ENCODE measurements around the gene DNAJC17. TPM values are rescaled to one million over a fixed set of nuclear protein-coding genes. Genes with fewer than 3 reads are reported as not detected.

The DNAJC17 gene
- total RNA-seq, 1 donor from 2014 or later: 21.1 TPM

DNA sequence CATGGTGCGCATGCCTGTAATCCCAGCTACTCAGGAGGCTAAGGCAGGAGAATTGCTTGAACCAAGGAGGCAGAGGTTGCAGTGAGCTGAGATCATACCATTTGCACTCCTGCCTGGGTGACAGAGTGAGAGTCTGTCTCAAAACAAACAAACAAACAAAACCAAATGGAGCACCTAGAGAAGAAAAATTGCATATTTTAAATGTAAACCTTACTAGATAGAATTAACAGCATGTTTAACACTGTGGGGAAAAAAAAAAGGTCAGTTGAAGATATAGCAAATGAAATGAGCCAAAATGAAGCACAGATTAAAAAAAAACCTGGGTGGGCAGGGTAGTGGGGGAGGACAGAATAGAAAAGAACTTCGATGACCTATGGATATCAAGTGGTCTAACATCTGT is 13.9 kb upstream of the DNAJC17 start:
- Histone ChIP-seq H3K36me3 (ENCODE audit: control insufficient read depth, insufficient read depth, low read length) (no peaks in the 10 kb centered on the region), H3K4me3 (ENCODE audit: low read depth, low read length) (no peak overlapping the region), H3K27me3 (ENCODE audit: control insufficient read depth, insufficient read depth, low read length) (no peaks in the 10 kb centered on the region)
- TF ChIP-seq CTCF (IDR thresholded peaks at IDR 0.05; ENCODE audit: insufficient read depth, low read length, severe bottlenecking): no peak
- FAIRE-seq (no peak), DNase-seq (ENCODE audit: low read depth) (no peak)

- no peak for FAIRE-seq
- TF ChIP-seq CTCF (IDR thresholded peaks at IDR 0.05; ENCODE audit: insufficient read depth, low read length, severe bottlenecking): no peak
- no peak for DNase-seq (ENCODE audit: low read depth)
These were observed 11.8 kb upstream of the DNAJC17 start for GRCh38 chr15:40819048-40819447.

DNA sequence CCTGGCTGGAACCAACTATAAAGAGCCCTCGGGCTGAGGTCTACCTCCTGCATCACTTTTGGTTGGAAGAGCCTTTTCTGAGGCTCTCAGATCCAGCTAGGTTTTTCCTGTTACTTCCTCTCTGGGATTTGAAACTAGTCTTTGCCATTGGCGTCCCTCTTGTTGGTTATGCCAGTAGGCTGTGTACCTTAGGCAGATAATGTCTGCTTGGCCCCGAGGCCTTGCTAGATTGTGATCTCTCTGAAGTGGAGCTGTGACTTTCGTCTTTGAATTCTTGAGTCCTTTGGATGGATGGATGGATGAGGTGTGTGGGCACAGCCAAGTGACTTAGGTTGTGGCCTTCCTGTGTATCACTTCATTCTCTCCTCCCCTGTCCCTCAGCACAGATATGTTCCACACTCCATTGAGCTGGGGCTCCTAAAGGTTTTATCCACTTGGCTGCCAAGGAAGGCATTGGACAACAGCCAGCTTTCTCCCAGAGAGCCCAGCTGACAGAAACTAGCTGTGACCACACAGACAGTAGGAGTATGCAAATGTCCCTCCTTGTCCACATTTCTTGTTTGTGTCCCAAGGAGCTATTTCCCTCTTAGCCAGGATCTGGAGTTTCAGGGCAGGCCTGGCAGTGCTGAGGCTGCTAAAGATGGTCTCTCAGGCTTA is 7.9 kb upstream of the DNAJC17 start:
- FAIRE-seq (no peak), DNase-seq (ENCODE audit: low read depth) (no peak)
- Histone ChIP-seq H3K36me3 (ENCODE audit: control insufficient read depth, insufficient read depth, low read length) (peaks cover 13% of the 10 kb centered on the region), H3K27me3 (ENCODE audit: control insufficient read depth, insufficient read depth, low read length) (no peaks in the 10 kb centered on the region), H3K4me3 (ENCODE audit: low read depth, low read length) (no peak overlapping the region)
- no peak for TF ChIP-seq CTCF (IDR thresholded peaks at IDR 0.05; ENCODE audit: insufficient read depth, low read length, severe bottlenecking)

More at GRCh38 chr15:40819048-40819447, 11.8 kb upstream of the DNAJC17 start:
- H3K27me3 ChIP-seq (ENCODE audit: control insufficient read depth, insufficient read depth, low read length): no peaks in the 10 kb centered on the region
- H3K36me3 ChIP-seq (ENCODE audit: control insufficient read depth, insufficient read depth, low read length): peaks cover under 1% of the 10 kb centered on the region
- H3K4me3 ChIP-seq (ENCODE audit: low read depth, low read length): no peak overlapping the region

- DNase-seq (ENCODE audit: low read depth) (no peak), FAIRE-seq (no peak)
- TF ChIP-seq CTCF (IDR thresholded peaks at IDR 0.05; ENCODE audit: insufficient read depth, low read length, severe bottlenecking): no peak
- Histone ChIP-seq H3K36me3 (ENCODE audit: control insufficient read depth, insufficient read depth, low read length) (peaks cover 13% of the 10 kb centered on the region), H3K27me3 (ENCODE audit: control insufficient read depth, insufficient read depth, low read length) (no peaks in the 10 kb centered on the region), H3K4me3 (ENCODE audit: low read depth, low read length) (no peak overlapping the region)
These were observed 5.6 kb upstream of the DNAJC17 start for GRCh38 chr15:40812721-40813425.

DNA sequence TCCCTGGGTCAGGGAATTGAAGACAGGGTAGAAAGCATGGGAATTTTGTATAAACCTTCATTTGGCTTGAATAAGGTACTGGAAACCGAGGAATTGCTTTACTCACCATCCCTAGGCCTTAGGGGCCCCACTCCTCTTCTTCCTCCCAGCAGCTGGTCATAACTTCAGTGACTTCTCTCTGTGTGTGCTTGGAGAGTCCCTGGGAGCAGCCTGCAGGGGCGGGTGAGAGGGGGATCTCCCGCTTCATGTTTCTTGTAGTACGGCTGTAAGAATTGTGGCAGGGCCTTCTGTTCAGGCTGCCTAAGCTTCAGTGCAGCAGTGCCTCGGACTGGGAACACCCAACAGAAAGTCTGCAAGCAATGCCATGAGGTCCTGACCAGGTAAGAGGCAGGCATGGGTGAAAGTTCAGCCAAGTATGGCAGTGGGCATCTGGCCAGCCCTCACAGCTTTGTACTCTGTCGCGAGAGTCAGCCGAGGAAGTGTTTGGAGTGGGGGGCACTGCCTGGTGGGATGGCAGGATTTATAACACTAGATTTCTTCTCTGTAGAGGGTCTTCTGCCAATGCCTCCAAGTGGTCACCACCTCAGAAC is 1.7 kb upstream of the DNAJC17 start:
- Histone ChIP-seq H3K36me3 (ENCODE audit: control insufficient read depth, insufficient read depth, low read length) (peaks cover 11% of the 10 kb centered on the region), H3K27me3 (ENCODE audit: control insufficient read depth, insufficient read depth, low read length) (no peaks in the 10 kb centered on the region), H3K4me3 (ENCODE audit: low read depth, low read length) (no peak overlapping the region)
- no peak for TF ChIP-seq CTCF (IDR thresholded peaks at IDR 0.05; ENCODE audit: insufficient read depth, low read length, severe bottlenecking)
- FAIRE-seq (no peak), DNase-seq (ENCODE audit: low read depth) (no peak)
